HG03175 (cell line): ENCODE measurements around the gene FAM13C.

Experiments
- ATAC-seq: cut with Tn5 transposase; IDR thresholded peaks from one replicate; pipeline ENCODE4 v1.9.1; 2021; ENCODE audit warnings: mild to moderate bottlenecking, moderate library complexity; ENCODE audit not compliant: unreplicated experiment

FAM13C gene

DNA sequence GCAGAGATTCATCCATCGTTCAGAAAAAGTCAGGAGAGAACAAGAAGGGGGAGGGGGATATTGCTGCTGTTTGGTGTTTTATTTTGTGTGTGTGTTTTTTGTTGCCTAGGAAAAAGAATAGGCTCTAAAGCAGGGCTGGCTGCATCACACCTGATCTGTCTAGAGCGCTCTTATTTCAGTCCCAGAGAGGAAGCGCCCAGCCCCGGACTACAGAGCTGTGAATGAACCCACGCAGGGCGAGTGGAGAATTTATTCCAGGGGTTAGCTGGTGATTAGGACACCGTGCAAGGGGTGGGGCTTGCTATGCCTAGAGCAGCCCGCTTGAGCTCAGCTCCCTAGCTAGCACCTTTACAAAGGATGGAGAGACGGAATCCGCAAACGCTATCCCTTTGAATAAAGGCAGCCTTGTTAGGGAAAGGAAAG lies 621 bp upstream of the FAM13C start:
- ATAC-seq: no peak

DNA sequence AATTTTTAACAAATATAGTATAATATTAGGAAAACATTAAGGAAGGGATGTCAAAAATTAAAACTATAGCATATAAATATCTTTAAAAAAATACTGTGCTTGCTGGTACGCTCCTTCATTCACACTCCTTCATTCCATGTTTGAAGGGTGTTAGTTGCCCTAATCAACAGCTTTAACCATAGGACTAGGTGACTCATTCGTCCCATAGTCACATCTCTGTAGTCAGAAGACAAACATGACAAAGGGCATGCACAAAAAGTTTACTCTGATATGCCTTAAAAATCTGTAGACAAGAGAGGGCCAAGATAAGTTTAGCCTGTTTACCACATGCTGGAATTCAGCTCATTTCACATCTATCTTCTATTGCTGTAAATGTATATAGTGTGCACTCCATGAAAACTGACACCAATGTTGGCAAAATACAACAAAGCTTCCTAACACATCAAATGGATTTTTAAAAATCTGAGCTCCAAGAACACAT lies 646 bp downstream of the FAM13C start:
- no peak for ATAC-seq

DNA sequence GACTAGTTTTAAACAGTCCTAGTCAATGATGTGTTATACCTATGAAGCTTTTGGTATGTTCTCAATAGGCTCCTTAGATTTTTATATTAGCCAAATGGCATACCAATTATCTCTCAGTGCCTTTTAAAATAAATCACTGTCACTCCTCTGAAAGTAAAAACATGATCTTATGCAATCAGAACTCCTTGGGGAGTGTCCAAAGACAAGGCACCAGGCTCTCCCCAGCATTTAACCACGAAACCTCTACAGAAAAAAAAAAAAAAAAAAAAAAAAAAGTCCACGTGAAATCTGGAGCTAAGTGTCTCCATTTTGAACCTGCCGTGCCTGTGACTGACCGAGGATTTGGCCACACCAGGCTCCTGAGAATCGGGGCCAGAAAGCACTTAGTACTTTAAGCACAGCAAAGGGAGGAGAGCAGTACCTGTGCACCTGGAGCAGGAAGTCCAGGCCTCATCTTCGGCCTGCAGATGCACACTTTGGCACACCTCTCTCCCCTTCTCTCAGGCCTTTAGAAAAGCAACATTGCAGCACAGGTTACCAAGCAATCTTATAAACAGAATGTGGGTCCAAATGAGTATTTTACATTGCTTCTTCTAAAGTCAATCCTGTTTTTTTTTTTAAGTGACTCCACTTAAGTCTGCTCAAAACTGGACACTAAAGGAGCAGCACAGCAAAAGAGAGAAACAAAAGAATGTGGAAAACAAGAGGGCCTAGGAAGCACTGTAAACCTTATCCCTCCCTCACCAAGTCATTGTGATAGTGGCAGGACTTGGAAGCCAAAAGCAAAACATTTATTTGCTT lies 1.5 kb downstream of the FAM13C start:
- ATAC-seq: no peak

- ATAC-seq: no peak
Measured at GRCh38 chr10:59358576-59358975, 3.8 kb downstream of the FAM13C start.

- no peak for ATAC-seq
Measured at GRCh38 chr10:59354434-59354833, 7.9 kb downstream of the FAM13C start.

DNA sequence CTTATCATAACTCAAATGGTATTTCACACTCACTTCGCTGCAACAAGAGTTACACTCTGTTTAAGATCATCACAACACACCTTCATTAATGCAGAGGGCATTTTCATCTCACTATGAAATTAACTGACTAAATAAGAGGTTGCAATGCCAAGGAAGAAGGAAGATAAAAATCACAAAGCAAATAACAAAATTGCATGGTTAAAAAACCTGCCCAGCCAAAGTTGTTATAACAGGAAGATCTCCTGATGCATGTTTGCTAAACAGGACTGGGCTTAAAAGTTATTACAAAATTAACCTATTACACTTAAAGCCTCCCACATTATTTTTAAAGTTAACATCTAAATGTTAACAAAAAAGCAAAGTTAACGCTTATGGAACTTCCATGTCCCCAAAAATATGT lies 11.8 kb downstream of the FAM13C start:
- no peak for ATAC-seq

DNA sequence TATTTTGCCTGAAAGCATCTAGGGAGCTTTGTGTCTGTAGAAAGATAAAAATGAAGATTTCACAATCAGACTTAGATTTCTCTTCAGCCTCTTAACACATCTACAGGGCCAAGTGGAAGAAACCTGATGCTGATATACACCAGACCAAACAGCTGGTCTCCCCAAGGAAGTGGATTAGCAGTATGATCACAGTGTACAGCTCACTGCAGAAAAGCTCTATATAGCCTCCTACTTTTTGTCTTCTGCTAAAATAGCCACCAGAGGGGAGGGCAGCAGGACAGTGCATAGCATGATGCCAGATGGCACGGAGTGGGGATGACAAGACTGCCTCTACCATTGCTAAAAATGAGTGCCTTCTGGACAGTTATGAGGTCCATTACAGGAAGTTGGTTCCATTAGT lies 16.0 kb downstream of the FAM13C start:
- no peak for ATAC-seq

DNA sequence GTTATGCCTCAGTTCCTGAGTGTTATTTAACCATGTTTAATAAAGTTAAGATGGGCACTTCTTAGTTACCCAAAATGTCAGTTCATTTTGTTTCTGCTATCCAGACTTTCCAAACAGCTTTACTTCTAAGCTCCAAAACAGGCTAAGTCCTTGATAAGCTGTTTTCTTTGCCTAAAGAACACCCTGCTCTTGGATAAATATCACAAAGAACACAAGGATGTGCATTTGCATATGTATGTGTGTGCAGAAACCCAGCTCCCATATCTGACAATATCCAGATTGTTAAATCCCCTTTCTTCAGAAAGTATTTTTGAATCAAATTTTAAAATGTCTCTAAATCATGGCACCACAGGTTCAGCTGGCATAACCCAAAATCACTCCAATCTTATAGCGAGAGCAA lies 19.6 kb downstream of the FAM13C start:
- ATAC-seq: no peak

GRCh38 chr10:59342000-59342399 lies 20.3 kb downstream of the FAM13C start:
- ATAC-seq: no peak

DNA sequence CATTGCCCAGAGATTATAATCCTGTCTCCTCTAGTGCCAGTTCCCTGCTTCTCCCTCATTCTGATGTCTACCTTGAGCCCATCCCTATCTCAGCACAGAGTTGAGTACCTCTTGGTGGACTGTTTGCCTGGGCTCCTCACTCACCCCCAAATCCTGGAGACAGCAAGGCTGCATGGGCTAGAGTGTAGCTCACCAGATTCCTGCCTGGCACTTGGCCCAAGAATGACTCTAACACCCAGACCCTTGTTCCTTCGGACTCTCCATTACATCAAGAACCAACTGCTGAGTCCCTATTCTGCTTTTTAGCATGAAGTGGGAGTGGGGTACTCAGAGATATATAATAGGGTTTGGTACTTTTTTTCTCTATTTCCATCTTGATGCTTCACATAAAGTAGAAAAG lies 22.1 kb downstream of the FAM13C start:
- no peak for ATAC-seq

- ATAC-seq: no peak
Measured at GRCh38 chr10:59339351-59339750, 23.0 kb downstream of the FAM13C start.

DNA sequence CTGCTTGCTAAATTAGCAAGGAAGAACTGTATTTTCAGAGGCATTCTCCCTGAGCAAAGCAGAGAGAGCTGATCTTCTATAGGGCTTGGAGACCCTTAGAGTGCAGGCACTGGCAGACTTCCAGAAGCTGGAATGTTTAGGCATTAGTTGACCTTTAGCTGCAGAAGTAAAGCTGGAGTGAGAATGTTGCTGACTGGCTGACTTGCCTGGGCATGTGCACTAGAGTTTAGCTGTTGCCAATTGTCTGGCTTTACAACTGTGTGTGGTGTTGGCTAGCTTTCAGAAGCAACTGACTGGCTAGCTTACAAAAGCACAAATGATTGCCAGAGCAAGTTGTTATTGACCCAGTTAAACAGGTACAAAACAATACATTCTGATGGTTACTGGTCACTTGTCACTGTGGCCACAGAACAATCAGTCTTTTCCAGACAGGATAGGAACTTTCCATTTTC lies 25.1 kb downstream of the FAM13C start:
- ATAC-seq: no peak

DNA sequence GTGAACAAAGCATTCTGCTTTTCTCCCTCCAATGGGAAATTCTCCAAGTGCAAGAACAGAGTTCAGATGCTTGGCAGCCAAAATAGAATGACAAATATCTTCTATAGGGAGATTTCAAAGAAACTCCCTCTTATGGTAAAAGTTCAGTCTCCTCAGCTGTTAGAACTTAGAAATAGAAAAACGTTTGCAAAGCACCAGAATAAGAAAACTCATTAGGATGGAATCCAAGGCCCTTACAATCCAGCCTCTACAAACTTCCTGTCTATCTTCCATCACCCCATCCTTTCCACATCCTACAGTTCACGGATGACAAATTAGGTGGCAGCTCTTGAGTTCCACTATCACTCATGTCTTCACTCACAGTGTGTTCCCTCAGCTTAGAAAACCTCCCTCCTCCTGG lies 25.7 kb downstream of the FAM13C start:
- ATAC-seq: no peak

- no peak for ATAC-seq
Measured at GRCh38 chr10:59335497-59335896, 26.9 kb downstream of the FAM13C start.

DNA sequence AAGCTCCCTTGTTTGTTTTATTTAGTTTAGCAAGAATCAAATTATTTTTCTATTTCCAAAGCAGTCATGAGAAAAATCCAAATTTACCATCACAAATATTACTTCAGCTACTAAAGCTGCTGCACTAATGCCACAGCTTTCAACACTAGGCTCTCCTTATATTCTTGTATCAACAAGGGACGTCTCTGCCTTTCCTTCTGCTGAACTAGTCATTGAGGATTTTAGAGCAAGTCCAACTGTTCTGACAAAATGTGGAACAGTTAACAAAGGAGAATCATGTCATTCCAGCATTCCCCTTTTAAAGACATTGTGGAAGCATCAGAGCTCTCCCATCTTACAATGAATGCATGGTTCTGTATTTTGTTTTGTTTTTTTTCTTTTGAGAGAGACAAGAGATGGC lies 28.6 kb downstream of the FAM13C start:
- ATAC-seq: no peak

DNA sequence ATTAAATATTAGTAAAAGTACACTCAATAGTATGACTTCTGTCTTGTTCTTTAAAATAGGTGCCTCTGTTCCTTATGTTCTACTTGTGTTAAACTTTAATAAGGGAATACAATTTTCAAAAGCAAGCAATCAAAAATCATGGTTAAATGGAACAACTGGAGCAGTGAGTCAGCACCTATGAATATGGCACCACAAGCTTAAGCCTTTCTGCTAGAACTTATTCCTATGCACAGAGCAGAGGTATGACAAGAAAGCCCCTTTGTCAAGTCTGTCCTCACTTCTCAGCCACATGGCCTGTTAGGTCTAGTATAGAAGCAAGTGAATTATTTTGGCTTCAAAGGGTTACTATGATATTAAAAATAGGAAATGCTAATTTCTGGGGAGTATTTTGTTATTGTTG lies 29.8 kb downstream of the FAM13C start:
- ATAC-seq: no peak

GRCh38 chr10:59331661-59332060 lies 30.7 kb downstream of the FAM13C start:
- no peak for ATAC-seq

- ATAC-seq: no peak
Measured at GRCh38 chr10:59325116-59325515, 37.2 kb downstream of the FAM13C start.

DNA sequence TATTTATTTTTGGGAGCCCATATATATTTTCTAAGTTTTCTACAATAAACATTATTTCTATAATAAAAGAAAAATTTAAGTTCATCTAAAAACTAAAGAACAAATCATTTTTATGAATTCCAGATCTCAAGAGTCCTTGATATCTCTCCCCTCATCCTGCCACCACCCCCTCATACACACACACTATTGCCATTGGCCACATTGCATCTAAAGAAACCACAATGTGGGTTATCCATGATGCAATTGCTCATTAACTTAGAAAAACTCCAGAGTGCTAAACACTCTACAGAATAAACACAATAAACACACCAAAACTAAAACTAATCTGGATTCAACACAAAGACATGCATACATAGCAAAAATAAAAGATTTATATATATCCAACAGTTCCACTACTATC lies 37.8 kb downstream of the FAM13C start:
- no peak for ATAC-seq

GRCh38 chr10:59323831-59324401 lies 38.4 kb downstream of the FAM13C start:
- ATAC-seq: no peak

- no peak for ATAC-seq
Measured at GRCh38 chr10:59323036-59323459, 39.3 kb downstream of the FAM13C start.

DNA sequence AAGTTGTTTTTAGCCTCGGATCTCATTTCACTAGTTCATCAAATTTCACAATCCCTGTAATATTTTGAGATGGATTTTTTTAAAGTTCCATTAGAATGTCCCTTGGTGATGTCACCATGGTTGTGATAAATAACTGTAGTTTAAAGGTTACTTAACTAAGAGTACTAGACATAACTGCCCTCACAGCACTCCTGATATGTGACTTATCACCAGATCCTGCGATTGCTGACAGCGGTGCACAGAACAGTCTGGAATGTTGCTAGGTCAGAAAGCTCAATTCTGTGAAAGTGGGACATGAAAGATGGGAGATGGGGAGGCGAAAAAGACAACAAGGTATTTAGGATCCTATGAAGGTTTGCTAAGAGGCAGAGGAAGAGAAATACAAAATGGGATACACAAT lies 40.2 kb downstream of the FAM13C start:
- no peak for ATAC-seq
